NCI-H526 (cell line): ENCODE measurements around the gene WDR33.
"Not testable (repeated sequence)": the region's sequence is repeated elsewhere in the genome, so short reads cannot be mapped to it uniquely, and the experiment has no call there.

Source experiments
- DNase-seq, 2 experiments: peaks; one replicate each; lab custom pipeline; 2025; lab: John Stamatoyannopoulos, UW

Gene WDR33

DNA sequence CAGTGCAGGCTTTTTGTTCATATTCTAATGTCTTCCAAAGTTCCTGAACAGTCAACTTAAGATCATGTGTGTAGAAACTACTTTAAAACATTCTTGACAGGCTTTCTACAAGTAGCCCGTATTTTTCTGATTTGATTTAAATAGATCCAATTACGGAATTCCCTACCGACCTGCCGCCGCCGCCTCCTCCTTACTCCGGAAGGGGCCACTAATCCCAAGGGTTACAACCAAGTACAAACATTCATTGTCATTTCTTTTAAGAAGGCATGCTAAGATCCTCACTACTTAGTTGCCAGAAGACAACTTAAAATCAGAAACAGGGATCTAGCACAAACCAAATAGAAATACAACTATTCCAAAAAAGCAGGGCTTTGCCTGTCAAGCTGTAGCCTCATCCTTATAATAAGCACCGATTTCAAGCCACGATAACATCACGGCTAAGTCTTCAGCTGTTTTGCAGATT is 784 bp downstream of the WDR33 start:
- peak in 1 of 2 experiments; percentile 15 for DNase-seq

DNA sequence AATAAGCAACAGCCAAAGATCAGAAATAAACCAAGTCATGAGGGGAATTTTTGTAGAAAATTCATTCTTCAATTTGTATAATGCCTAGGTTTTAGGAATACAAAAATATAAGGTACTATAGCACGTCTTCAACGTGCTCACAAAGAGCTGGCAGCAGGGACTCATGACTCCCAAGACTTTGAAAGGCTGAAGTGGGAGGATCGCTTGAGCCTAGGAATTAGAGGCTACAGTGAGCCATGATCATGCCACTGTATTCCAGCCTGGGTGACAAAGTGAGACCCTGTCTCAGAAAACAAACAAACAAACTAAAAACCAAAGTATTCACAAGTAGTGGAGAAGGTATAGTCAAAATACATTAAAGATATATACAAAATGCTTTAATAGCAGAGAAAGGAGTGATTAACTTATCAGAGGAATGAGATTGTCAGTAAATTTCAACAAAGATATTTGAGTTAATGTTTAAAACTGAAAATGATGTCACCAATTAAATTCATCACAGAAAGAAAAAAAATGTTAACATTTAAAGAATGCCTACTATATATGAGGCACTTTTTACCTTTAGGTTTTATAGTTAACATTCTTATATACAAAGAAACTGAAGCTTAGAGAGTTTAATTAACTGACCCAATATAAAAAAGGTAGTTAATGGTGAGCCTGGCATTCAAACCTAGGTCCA is 3.2 kb downstream of the WDR33 start:
- no peak for DNase-seq

DNA sequence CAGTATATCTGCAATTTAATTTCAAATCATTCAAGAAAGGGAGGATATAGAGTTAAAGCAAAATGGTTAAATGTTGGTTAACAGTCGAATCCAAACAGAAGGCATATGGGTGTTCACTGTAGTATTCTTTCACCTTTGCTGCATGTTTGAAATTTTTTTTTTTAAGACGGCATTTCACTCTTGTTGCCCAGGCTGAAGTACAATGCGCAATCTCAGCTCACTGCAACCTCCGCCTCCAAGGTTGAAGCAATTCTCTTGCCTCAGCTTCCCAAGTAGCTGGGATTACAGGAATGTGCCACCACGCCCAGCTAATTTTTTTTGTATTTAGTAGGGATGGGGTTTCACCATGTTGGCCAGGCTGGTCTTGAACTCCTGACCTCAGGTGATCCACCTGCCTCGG is 4.1 kb downstream of the WDR33 start:
- not testable (repeated sequence) for DNase-seq

DNA sequence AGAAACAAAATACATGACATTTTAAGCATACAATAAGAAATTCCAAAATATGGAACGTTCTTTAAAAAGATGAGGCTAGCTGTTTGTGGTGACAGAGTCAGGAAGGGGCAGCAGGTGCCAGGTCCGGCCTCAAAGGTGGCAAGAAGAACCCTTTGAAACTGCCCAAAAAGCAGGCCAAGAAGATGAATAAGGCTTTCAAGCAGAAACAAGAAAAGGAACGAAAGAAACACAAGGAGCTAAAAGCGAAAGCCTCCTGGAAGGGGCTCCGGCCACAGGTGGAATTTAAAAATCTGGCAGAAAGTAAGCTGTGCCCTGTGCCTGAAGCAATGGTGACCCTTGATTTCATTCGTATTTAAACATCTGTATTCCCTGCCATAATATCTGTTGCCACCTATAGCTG is 5.5 kb downstream of the WDR33 start:
- no peak for DNase-seq

DNA sequence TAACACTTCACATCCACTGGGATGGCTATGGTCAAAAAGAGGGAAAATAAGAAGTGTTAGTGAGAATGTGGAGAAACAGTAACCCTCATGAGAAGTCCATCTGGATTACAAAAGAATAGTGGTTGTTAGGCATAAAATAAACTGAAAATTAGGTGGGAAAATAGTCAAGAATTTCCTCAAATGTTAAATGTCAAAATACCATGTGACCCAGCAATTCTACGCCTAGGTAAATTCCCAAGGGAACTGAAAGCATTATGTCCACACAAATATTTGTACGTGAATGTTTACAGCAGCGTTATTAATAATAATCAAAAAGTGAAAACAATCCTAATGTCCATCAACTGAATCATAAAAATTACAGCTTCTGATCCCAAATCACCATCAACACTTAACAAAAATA is 11.0 kb downstream of the WDR33 start:
- DNase-seq = no peak

DNA sequence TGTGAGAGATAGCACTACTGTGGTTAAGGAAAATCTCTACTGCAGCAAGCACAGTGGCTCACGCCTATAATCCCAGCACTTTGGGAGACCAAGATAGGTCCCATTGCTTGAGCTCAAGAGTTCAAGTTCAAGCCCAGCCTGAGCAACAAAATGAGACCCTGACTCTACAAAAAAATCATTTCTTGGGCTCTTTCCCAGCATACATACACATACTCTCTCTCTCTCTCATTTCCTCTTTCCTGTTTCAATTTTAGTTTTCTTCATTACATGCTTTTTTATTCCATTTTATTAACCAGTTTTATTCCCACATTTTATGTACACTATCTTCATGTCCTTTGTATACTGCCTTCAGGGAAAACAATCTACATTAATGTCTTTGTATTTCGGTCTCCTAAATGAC is 14.6 kb downstream of the WDR33 start:
- no peak for DNase-seq

DNA sequence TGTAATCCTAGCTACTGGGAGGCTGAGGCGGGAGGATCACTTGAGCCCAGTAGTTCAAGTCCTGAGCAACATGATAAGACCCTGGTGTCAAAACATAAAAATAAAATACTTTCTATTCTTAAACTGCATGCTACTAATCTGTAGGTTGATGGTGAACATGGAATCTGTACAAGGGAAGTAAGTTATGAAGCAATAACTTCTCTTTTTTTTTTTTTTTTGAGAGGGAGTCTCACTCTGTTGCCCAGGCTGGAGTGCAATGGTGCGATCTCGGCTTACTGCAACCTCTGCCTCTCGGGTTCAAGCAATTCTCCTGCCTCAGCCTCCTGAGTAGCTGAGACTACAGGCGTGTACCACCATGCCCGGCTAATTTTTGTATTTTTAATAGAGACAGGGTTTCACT is 16.1 kb downstream of the WDR33 start:
- DNase-seq = not testable (repeated sequence)

DNA sequence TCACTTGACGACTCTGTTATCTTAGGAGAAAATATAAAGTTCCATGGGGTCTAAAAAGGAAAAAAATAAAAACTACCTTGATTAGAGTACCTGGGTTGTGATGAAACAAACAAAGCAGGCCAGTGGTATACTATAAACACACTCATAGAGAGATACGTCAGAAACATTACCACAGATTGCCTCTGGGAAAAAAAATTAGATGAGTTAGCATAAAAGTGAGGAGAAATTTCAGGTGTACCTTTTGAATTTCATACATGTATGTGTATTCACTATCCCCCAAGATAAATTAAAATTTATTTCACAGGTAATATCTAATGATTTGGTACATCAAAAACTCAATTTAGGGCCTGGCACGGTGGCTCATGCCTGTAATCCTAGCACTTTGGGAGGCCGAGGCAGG is 18.2 kb downstream of the WDR33 start:
- no peak for DNase-seq

DNA sequence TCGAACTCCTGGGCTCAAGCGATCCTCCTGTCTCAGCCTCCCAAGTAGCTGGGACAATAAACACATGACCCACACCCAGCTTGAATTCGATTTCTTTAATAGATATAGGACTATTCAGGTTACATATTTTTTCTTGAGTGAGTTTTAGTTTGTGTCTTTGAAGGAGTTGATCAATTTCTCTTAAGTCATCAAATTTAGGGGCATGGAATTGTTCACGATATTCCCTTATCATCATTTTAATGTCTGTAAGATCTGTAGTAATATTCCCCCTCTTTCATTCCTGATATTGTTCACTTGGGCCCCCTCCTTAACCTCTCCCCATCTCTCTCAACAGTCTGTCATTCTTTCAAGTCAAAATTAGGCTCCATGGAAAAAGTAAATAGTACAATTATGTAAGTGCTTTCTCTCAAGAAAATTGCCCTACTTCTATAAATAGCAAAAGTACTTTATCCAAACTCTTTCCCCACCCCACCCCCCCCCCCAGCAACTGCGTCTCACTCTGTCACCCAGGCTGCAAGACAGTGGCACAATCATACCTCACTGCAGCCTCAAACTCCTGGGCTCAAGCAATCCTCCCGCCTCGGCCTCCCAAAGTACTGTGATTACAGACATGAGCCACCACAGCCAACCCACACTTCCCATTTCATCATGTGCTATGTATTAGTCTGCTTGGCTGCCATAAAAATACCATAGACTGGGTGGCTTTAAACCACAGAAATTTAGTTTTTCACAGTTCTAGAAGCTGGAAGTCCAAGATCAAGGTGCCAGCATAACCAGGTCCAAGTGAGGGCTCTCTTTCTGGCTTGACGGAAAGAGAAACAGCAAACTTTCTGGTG is 20.1 kb downstream of the WDR33 start:
- no peak for DNase-seq

DNA sequence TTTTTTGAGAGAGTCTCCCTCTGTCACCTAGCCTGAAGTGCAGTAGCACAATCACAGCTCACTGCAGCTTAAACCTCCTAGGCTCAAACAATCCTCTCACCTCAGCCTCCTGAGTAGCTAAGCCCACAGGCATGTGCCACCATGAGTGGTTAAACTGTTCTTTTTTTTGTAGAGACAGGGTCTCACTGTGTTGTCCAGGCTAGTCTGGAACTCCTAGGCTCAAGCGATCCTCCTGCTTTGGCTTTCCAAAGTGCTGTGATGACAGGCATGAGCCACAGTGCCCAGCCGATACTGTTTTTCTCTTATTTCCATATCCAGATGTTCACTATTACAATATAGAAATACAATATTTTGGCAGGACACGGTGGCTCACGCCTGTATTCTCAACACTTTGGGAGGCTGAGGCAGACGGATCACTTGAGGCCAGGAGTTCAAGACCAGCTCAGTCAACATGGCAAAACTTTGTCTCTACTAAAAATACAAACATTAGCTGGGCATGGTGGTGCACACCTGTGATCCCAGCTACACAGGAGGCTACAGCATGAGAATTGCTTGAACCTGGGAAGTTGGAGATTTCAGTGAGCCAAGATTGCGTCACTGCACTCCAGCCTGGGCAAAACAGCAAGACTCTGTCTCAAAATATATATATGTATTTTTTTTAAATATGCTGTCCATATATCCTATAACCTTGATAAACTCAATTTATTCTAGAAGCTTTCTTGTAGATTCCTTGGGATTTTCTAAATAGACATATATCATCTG is 24.7 kb downstream of the WDR33 start:
- no peak for DNase-seq

DNA sequence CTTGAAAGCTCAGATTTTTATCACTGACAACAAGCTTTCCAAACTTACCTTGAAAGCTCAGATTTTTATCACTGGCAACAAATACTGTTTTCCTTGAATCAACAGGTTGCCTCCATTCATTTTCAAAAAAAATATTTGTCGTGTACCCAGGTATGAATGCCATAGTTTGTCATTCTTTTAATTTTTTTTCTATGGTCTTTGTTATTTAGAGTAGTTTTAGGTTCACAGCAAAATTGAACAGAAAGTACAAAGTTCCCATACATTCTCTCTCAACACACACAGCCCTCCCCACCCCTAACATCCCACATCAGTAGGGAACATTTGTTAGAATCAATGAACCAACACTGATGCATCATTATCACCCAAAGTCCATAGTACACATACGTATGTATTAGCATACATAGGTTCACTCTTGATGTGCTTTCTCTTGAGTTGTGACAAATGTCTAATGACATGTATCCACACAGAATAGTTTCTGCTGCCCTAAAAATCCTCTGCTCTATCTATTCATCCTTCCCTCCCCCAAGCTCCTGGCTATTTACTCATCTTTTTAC is 25.9 kb downstream of the WDR33 start:
- no peak for DNase-seq

DNA sequence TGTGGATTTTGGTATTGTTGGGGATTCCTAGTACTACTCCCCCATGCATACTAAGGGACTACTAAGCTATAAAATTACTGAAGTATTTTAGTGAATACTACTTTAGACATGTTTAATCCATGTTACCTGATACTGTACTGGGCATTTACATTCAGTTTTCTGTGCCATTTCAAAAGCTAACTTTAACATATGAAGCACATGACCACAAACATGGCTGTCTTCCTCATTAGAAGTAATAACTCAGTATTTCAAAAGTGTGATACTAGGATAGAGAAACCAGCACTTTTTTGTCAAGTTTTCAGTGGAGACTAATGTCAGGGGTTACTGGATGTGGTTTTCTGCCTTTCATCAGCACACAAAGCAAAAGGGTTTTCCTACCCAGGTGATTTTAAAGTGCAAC is 27.9 kb downstream of the WDR33 start:
- DNase-seq = no peak

DNA sequence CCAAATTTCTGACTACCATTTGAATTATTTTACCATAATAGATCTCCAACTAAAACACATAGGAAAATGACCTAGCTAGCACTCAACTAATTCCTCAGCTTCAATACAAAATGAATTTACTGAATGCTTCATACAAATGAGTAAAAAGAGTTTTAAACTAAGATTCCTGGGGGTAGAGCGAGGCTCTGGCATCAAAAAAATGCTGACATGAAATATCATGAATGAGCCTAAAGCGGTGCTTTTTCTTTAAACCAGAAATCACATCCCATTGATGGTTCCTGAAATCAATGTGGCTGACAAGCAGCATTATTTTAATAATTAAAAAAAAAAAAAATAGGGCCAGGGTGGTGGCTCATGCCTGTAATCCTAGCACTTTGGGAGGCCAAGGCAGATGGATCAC is 32.1 kb downstream of the WDR33 start:
- no peak for DNase-seq

DNA sequence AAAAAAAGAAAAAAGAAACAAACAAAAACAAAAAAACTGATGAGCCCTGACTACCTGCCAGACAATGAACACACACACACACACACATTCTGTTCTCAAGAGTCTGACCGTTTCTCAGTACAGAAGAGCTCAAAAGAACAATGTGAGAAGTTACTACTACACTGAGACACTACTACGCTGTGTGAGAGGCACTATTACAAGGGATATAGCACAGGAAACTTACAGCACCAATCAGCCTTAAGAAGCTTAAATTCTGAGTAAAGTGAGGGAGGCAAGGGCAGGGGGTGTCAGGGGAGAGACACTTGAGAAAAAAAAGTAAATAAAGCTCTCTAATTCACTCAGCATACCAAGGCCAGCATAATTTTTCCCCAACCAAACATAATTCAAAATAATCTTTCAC is 32.5 kb downstream of the WDR33 start:
- DNase-seq = no peak

DNA sequence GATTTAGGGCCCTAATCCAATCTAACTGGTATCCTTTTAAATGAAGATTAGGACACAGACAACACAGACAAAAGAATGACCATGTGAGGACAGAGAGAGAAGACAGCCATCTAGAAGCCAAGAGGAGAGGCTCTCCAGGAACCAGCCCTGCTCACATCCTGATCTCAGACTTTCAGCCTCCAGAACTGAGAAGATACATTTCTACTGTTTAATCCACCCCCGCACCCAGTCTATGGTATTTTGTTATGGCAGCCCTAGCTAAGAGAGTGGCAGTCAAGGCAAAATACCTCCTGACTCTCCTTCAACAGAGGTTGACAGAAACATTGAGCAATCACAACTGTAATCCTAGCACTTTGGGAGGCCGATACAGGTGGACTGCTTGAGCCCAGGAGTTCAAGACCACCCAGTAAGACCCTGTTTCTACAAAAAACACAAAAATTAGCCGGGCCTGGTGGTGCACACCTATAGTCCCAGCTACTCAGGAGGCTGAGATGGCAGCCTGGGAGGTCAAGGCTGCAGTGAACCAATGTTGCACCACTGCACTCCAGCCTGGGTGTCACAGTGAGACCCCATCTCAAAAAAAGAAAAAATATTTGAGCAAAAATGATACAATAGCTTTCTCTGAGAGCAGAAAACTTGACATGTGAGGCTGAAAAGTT is 34.7 kb downstream of the WDR33 start:
- no peak for DNase-seq

DNA sequence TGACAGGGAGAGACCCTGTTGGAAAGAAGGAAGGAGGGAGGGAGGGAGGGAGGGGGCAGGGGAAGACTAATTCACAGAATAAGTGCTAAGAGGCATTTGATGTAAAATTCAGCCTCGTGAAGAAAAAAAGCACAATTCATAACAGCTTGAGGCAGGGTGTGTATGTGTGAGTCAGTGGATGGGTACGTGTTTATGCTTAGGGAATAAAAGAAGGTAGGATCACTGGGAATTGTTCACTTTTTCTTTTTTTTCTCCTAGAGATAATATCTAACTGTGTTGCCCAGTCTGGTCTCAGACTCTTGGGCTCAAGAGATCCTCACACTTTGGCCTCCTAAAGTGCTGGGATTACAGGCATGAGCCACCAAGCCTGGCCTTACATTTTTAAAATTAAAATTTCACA is 39.2 kb downstream of the WDR33 start:
- no peak for DNase-seq

DNA sequence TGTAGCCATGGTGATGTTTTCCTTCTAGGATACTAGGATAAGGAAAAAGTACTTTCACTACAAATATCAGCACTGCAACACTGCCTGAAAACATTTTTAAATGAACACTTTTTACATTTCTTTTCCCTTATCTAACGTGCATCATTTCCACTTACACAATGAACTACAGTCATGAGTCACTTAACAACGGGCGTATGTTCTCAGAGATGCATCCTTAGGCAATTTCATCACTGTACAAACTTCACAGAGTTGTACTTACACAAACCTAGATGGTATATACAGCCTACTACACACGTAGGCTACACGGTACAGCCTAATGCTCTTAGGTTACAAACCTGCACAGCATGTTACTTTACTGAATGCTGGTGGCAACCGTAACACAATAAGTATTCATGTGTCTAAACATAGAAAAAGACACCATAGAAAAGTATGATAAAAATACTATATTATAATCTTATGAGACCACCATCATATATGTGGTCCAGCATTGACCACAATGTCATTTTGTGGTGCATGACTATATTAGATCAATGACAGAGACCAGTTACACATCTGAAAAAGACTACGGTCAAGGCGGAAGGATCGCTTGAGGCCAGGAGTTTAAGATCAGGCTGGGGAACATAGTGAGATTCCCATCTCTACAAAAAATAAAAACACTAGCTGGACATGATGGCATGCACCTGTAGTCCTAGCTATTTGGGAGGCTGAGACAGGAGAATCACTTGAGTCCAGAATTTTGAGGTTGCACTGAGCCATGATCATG is 39.8 kb downstream of the WDR33 start:
- DNase-seq = no peak

DNA sequence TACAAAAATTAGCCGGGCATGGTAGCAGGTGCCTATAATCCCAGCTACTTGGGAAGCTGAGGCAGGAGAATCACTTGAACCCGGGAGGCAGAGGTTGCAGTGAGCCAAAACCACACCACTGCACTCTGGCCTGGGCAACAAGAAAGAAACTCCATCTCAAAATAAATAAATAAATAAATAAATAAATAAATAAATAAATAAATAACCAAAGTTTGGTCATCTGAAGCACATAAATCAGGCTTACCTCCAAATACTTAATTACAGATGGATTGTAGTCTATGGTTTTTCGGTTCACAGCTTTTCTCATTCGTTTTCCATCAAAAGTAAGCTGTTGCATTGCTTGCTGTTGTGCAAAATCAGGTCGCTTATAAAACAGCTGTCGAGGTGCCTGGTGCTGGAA is 40.4 kb downstream of the WDR33 start:
- DNase-seq = not testable (repeated sequence)

DNA sequence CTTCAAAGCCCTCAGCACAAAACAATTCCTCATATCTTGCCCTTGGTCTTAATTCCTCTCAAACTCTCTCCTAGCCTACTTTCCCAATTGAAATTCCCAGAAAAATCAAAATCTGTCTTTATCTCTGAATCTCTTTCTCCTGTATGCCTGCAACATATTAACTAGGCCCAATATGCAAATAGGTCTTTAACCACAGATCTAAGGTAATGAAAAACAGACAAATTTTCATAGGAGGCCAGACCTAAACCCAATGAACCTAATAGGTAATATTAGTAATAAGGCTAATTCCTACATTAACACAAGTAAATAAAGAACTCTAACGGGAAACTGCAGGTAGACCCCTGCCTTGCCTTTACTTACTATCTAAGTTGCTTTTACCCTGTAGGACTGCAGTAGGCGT is 41.4 kb downstream of the WDR33 start:
- DNase-seq = peak; percentile 5 to 29

DNA sequence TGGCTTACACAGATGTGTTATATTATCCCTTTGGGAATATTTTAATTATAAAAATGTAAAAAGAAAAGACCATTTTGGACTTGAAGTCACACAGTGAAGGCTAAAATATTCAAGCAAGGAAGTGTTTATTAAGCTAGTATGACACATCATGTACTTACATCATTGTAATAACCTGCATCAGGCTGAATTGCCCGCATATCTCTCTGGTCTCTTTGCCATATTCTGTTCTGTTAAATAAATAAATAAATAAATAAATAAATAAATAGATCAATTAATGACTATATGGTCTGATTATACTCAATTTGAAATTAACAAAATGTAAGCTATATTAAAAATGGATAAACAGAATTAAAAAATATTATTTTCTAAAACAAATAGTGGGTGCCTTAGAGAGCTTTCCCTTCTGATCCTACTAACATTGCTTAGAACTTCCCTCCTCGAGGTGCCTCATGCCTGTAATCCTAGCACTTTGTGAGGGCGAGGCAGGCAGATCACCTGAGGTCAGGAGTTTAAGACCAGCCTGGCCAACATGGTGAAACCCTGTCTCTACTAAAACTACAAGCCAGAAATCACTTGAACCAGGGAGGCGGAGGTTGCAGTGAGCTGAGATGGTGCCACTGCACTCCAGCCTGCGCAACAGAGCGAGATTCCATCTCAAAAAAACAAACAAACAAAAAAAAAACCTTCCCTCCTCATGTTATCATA is 42.0 kb downstream of the WDR33 start:
- no peak for DNase-seq

DNA sequence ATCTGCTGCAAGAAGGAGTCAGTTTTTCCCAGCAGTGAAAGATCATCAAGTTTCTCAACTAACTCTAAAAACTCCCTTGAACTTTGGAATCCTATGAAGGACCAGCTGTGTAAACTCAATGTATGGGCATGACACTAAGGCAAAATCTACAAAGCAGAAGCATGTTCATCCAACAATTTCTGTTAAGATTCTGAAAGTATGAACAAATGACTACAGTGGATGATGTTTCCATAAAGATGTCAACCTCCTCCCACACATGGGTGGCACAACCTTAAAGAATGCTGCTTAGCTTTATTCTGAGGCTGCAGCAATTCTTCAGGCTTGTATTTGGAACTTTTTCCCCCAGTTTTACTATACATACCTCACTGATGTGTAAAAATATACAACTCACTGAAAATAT is 47.2 kb downstream of the WDR33 start:
- no peak for DNase-seq
